ENCODE results near the gene PROK2. TPM values are rescaled to one million over a fixed set of nuclear protein-coding genes. Genes with fewer than 3 reads are reported as not detected.

The PROK2 gene
- total RNA-seq, 4 donors from 2014 or later, result 0.29 to 2.0 (median 0.71) TPM; not detected in 1

DNA sequence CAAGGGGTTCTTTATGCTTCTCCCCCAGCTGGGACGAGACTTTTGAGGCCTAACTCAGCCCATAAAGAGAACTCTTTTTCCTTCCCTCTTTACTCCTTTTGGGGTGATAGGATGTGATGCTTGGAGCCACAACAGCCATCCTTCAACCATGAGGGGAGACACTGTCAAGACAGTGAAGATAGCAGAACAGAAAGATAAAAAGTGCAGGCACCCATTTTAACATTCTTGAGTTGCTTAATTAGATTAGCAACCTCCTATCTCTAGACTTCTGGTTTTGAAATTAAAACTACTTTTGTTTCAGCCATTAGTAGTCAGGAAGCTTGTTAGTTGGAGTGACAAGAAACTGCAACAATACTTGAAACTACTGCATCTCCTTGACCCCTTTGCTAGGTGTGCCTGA, 24.8 kb downstream of the PROK2 start:
- WGBS, result 89% methylated on average over 1 of the region's 1 CpG
- TF ChIP-seq, protein P1, sequence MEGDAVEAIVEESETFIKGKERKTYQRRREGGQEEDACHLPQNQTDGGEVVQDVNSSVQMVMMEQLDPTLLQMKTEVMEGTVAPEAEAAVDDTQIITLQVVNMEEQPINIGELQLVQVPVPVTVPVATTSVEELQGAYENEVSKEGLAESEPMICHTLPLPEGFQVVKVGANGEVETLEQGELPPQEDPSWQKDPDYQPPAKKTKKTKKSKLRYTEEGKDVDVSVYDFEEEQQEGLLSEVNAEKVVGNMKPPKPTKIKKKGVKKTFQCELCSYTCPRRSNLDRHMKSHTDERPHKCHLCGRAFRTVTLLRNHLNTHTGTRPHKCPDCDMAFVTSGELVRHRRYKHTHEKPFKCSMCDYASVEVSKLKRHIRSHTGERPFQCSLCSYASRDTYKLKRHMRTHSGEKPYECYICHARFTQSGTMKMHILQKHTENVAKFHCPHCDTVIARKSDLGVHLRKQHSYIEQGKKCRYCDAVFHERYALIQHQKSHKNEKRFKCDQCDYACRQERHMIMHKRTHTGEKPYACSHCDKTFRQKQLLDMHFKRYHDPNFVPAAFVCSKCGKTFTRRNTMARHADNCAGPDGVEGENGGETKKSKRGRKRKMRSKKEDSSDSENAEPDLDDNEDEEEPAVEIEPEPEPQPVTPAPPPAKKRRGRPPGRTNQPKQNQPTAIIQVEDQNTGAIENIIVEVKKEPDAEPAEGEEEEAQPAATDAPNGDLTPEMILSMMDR (IDR thresholded peaks at IDR 0.05), result no peak
- TF ChIP-seq POLR2AphosphoS5 (IDR thresholded peaks at IDR 0.05), result no peak
- TF ChIP-seq EP300 (IDR thresholded peaks at IDR 0.05), result no peak
- no peak for TF ChIP-seq POLR2A (IDR thresholded peaks at IDR 0.05; ENCODE audit: low read depth)

DNA sequence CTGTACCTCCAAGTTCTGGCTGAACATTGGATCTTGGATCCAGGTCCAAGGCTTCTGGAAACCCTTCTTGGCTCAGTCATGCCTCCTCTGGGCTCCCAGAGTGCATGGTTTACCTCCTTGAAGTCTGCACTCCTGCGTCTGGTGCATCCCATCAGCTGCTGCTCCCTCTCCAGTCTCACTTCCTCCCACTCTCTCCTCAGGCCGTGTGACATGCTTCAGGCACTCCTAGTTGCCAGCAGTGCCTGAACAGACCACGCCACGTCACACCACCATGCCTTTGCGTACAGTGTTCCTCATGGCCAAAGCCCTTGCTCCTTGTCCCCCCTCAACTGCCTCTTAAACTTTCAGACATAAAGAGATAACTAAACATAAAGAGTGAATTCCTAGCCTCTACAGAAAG, 25.5 kb downstream of the PROK2 start:
- peaks cover 0 to 32% (median 0%) of the 10 kb centered on the region in 4 donors for H3K27me3 ChIP-seq
- DNase-seq (ENCODE audit: extremely low spot score), result no peak
- TF ChIP-seq, protein P1 (IDR thresholded peaks at IDR 0.05), result no peak
- TF ChIP-seq POLR2A (IDR thresholded peaks at IDR 0.05; ENCODE audit: low read depth) (no peak), POLR2AphosphoS5 (IDR thresholded peaks at IDR 0.05) (no peak), EP300 (IDR thresholded peaks at IDR 0.05) (no peak)
- H3K4me1 ChIP-seq, result peaks cover 0 to 7% (median 3%) of the 10 kb centered on the region in 4 donors
- no peak overlapping the region for H3K27ac ChIP-seq (replicated peaks in 1 of 4)
- H3K4me3 ChIP-seq, result no peak overlapping the region
- 74% methylated on average over 5 of the region's 5 CpGs for WGBS
- no peaks in the 10 kb centered on the region for H3K9me3 ChIP-seq
- no peaks in the 10 kb centered on the region for H3K36me3 ChIP-seq
- intact Hi-C loops (cut with DNase I), result no loop called here

More for the DNA sequence above, 24.8 kb downstream of the PROK2 start:
- intact Hi-C loops (cut with DNase I), result no loop called here
- H3K27ac ChIP-seq (replicated peaks in 1 of 4), result no peak overlapping the region
- H3K4me1 ChIP-seq, result peaks cover 0 to 3% (median 0%) of the 10 kb centered on the region in 4 donors
- DNase-seq (ENCODE audit: extremely low spot score), result no peak
- no peaks in the 10 kb centered on the region for H3K36me3 ChIP-seq
- H3K27me3 ChIP-seq, result peaks cover 0 to 29% (median 0%) of the 10 kb centered on the region in 4 donors
- H3K4me3 ChIP-seq, result no peak overlapping the region
- no peaks in the 10 kb centered on the region for H3K9me3 ChIP-seq

- intact Hi-C loops (cut with DNase I), result no loop called here
- DNase-seq (ENCODE audit: extremely low spot score), result no peak
- Histone ChIP-seq H3K9me3 (no peaks in the 10 kb centered on the region), H3K27ac (replicated peaks in 1 of 4) (no peak overlapping the region), H3K4me3 (no peak overlapping the region), H3K4me1 (peaks cover 0 to 11% (median 7%) of the 10 kb centered on the region in 4 donors), H3K36me3 (no peaks in the 10 kb centered on the region), H3K27me3 (peaks cover 0 to 35% (median 0%) of the 10 kb centered on the region in 4 donors)
- WGBS, result 91% methylated on average over 2 of the region's 2 CpGs
- TF ChIP-seq, protein P1 (IDR thresholded peaks at IDR 0.05), result no peak
- no peak for TF ChIP-seq POLR2A (IDR thresholded peaks at IDR 0.05; ENCODE audit: low read depth)
- no peak for TF ChIP-seq EP300 (IDR thresholded peaks at IDR 0.05)
- no peak for TF ChIP-seq POLR2AphosphoS5 (IDR thresholded peaks at IDR 0.05)
These were observed 26.9 kb downstream of the PROK2 start for GRCh38 chr3:71758091-71758490.

GRCh38 chr3:71754610-71755253, 30.2 kb downstream of the PROK2 start:
- intact Hi-C loops (cut with DNase I), result no loop called here
- H3K4me3 ChIP-seq, result peak overlapping the region; percentile 58 to 76 (median 60)
- peaks cover 0 to 19% (median 0%) of the 10 kb centered on the region in 4 donors for H3K27me3 ChIP-seq
- DNase-seq (ENCODE audit: extremely low spot score), result no peak
- TF ChIP-seq, protein P1 (IDR thresholded peaks at IDR 0.05), result no peak
- no peak for TF ChIP-seq EP300 (IDR thresholded peaks at IDR 0.05)
- no peak for TF ChIP-seq POLR2A (IDR thresholded peaks at IDR 0.05; ENCODE audit: low read depth)
- no peak for TF ChIP-seq POLR2AphosphoS5 (IDR thresholded peaks at IDR 0.05)
- H3K27ac ChIP-seq (replicated peaks in 1 of 4), result no peak overlapping the region
- no peaks in the 10 kb centered on the region for H3K9me3 ChIP-seq
- no peaks in the 10 kb centered on the region for H3K36me3 ChIP-seq
- peaks cover 0 to 16% (median 10%) of the 10 kb centered on the region in 4 donors for H3K4me1 ChIP-seq
- WGBS, result 36% methylated on average over 16 of the region's 65 CpGs
